ENCODE measurements around the gene PADI4.

The PADI4 gene

DNA sequence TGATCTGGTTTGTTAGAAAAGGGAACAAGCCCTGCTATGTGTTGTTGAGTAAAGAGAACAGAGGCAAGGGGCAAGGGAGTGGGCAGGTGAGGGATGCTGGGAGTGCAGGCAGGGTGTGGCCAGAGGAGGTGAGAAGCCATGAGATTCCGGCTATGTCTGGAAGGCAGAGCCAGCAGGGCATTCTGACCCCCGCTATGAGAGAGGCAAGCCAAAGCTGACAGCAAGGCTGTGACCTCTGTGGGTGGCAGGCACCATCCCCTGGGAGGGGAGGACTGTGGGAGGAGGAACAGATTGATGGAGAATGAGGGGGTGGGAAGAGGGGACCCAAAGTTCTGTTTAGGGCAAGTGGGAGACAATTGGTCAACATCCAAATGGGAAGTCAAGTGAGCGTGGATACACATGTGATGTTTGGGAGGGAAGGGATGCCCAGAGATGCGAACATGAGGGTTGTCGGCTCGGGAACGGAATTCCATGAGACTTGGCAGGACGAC is 44.5 kb downstream of the PADI4 start:
- DNase-seq = no peak

DNA sequence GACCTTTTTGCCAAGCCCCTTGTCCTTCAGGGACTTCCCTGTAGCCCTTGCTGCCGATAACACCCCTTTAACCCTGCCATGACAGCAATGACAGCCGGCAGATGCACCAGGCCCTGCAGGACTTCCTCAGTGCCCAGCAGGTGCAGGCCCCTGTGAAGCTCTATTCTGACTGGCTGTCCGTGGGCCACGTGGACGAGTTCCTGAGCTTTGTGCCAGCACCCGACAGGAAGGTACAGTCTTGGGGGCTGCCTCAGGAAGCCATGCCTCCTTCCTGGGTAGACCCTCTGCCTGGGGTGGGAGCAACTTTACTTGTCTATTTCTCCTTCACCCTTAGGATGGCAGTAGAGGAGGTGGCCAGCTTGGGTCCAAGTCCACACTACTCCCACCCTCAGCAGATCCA is 47.9 kb downstream of the PADI4 start:
- DNase-seq = no peak

DNA sequence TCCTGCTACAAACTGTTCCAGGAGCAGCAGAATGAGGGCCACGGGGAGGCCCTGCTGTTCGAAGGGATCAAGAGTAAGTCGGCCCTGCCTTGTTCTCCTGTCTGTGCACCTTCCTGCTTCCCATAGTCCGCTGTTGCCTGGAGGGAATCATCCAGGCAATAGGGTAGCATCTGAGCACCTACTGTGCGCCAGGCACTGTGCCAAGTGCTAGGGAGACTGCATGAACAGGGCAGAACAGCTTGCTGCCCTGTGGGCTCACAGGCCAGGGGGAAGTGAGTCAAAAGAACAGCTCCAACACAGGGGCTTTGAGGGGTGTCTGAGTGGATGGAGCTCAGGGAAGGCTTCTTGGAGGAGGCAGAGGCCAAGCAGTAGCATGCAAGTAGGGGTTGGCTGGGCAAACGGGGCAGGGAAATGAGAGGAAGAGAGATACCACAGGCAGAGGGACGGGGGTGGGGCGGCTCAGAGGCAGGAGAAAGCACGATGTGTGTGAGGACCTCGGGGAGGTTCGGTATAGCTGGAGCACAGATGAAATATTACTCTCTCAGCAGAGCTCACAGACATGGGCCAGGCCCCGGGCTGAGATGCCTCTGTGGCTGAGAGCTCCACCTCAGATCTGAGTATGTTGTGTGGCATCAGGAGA is 48.5 kb downstream of the PADI4 start:
- DNase-seq = no peak

DNA sequence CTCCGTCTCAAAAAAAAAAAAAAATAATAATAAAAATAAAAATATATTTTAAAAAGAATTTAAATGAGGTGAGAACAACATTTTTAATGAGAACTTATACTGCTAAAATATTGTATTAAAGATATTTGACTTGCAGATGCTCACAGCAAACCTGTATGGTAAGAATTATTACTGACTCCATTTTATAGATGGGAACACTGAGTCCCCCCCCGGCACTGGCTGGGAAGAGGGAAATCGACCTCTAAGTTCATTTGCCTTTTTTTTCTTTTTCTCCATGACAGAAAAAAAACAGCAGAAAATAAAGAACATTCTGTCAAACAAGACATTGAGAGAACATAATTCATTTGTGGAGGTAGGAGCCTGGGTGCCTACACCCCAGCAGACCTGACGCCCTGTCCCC is 50.6 kb downstream of the PADI4 start:
- no peak for DNase-seq

DNA sequence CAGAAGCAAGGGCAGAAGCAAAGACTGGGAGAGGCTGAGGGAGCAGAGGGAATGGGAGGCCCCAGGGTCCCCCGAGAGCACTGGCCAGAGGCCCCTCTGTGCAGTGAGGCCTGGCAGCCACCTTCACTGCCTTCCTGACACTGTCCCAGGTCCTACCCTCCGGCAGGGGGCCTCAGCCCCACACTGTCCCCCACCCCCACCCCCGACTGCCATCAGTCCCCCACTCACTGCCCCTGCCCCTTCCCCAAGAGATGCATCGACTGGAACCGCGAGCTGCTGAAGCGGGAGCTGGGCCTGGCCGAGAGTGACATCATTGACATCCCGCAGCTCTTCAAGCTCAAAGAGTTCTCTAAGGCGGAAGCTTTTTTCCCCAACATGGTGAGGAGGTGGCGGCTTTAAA is 51.0 kb downstream of the PADI4 start:
- no peak for DNase-seq

DNA sequence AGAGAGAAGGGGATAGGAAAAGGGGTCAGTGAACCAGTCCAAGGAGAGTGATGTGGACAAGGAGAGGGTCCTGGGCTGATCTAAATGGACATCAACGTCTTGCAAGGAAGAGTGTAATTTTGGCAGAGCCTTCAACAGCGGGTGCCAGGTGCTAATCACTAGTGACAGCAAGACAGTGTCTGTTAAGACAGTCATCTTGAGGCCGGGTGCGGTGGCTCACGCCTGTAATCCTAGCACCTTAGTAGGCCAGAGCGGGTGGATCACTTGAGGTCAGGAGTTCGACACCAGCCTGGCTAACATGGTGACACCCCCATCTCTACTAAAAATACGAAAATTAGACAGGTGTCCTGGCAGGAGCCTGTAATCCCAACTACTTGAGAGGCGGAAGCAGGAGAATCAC is 51.8 kb downstream of the PADI4 start:
- no peak for DNase-seq

DNA sequence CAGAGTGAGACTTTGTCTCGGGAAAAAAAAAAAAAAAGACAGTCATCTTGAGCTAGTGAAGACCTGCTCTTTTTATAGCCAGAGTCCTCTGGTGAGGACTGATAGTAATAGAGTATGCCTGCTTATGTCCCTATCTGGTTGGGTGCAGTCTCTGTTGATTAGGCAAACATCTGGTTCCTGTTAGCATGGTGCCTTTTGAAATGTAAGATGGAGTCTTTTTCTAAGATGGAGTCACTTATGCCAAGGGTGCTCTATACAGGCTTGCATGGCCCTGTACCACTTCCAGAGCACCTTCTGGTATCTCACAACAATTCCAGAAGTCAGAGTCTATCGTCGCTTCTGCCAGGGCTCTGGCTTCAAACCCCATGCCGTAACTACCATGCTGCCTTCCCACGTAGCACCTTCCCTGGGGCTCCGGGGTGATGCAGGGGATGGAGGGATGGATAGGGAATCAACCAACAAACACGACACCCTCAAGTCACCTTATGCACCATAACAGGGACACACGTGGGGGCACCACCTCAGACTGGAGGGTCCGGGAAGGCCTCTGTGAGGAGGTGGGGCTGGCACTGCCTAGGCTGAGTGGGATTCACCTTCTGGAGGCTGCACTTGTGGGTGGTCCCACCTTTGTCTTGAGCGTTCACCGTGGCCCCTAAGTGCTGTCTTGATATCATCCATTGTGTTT is 52.4 kb downstream of the PADI4 start:
- no peak for DNase-seq

DNA sequence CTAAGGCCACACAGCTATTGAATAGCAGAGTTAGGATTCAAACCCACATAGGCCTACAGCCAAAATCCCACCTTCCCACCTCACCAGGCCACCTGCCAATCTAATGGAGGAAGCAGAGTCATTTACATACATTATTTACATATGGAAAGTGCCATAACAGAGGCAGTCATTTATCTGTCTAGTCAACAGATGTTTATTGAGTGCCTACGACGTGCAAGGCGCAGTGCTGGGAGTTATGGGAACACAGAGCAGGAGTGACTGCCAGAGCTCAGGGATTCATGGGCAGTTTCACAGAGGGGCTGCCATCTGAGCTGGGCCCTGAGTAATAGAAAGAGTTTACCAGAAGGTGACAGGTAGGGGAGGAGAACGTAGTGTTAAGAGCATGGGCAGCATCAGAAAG is 53.7 kb downstream of the PADI4 start:
- no peak for DNase-seq

DNA sequence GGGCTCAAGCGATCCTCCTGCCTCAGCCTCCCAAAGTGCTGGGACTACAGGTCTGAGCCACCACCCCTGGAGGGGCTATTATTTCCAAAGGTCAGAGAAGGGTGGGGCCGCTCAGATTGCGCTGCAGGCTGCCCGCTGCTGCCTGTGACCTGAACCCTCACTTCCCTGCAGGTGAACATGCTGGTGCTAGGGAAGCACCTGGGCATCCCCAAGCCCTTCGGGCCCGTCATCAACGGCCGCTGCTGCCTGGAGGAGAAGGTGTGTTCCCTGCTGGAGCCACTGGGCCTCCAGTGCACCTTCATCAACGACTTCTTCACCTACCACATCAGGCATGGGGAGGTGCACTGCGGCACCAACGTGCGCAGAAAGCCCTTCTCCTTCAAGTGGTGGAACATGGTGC is 55.4 kb downstream of the PADI4 start:
- no peak for DNase-seq

DNA sequence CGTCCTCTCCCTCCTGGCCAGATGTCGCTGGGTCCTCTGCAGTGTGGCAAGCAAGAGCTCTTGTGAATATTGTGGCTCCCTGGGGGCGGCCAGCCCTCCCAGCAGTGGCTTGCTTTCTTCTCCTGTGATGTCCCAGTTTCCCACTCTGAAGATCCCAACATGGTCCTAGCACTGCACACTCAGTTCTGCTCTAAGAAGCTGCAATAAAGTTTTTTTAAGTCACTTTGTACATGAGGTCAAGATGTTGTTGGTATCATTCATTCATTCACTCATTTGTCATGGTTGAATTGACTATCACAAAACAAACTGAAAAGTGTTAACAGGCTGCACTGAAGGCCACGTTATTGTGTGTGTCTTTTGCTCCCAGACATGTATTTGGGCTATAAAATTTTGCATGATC is 55.8 kb downstream of the PADI4 start:
- DNase-seq = no peak

DNA sequence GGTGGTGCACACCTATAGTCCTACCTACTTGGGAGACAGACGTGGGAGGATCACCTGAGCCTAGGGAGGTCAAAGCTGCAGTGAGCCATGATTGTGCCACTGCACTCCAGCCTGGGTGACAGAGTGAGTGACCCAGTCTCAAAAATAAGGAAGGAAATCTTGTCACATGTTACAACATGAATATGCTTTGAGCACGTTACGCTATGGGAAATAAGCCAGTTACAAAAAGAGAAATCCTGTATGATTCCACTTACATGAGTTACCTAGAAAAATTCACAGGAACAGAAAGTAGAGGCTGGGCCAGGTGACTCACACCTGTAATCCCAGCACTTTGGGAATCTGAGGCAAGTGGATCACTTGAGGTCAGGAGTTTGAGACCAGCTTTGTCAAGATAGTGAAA is 57.3 kb downstream of the PADI4 start:
- DNase-seq = no peak

DNA sequence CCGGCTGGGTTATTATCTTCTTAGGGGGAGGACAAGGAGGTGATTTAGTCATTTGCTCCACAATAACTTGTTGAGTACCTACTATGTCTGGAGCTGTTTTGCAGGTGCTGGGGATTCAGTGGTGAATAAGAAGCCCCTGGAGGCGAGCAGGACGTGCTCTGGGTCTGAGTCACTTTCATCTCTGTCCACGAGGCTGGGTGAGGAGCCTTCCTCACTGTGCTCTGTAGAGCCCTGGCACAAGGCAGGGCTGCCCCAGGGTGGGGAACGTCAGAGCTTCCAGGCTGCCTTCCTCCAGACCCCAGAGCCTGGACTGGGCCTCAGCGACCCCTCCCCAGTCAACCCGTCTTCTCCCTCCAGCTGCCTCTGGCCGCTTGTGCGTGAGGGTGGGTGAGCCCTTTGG is 61.5 kb downstream of the PADI4 start:
- DNase-seq = no peak

DNA sequence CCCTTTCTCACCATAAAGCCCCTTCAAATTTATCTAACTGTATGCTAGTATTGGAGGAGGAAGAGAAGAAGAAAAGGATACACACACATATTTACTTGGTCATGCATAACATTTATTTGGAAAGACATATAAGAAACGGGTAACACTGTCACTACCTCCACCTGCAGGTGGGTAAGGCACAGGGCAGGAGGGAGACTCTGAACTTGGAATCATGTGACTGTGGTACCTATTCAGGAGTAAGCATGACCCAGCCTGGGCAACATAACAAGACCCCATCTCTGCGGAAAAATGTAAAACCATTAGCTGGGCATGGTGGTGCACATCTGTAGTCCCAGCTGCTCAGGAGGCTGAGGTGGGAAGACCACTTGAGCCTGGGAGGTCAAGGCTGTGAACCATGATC is 62.6 kb downstream of the PADI4 start:
- DNase-seq = no peak

DNA sequence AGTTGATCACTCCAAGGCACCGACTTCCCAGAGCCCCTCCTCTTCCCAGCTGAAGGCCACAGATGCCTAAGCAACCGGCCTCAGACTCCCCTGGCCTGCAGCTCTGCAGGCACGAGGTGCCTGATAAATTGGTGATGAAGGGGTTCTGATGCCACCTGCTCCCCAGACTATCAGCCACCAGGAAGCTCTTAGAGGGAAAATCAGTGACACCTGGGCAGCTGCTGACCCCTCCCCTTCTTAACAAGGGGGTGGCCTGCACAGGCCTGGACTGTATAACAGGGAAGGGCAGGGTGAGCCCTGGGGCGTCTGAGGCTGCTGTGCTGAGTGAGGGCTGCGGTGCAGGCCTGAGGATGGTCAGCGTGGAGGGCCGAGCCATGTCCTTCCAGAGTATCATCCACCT is 63.9 kb downstream of the PADI4 start, which contains the start of gene PADI6:
PADI6 (plus strand) TSS at position 301 of the 400 bp plus-strand sequence; CDS start at position 351, 50 bp downstream.
- no peak for DNase-seq

DNA sequence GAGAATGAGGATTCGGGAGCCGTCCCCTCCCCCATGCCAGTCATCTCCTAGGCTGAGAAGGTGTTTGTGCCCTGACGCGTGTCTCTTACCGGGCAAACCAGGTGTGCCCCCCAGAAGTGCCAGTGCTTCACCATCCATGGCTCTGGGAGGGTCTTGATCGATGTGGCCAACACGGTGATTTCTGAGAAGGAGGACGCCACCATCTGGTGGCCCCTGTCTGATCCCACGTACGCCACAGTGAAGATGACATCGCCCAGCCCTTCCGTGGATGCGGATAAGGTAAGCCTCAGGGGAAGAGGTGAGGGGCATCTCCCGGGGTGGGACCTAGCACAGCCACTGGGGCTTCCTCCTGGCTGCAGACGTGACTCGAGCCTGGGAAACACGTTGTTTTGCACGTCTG is 65.0 kb downstream of the PADI4 start:
- DNase-seq = no peak

DNA sequence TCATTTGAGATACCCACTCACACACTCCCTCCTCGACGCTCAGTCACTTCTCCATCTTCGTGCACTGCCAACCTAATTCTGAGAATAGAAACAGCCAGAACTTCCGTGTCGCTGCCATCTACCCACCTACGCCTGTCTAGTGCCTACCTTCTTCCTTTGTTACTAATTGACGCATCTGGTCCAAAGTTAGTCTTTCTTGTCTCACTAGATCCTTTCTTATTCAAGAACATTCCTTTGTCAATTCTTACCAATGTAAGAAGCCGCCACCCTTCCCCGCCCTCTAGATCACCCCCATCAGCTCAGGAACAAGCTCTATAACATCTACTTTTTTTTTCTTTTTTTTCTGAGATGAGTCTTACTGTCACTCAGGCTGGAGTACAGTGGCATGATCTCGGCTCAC is 67.7 kb downstream of the PADI4 start:
- DNase-seq = no peak

DNA sequence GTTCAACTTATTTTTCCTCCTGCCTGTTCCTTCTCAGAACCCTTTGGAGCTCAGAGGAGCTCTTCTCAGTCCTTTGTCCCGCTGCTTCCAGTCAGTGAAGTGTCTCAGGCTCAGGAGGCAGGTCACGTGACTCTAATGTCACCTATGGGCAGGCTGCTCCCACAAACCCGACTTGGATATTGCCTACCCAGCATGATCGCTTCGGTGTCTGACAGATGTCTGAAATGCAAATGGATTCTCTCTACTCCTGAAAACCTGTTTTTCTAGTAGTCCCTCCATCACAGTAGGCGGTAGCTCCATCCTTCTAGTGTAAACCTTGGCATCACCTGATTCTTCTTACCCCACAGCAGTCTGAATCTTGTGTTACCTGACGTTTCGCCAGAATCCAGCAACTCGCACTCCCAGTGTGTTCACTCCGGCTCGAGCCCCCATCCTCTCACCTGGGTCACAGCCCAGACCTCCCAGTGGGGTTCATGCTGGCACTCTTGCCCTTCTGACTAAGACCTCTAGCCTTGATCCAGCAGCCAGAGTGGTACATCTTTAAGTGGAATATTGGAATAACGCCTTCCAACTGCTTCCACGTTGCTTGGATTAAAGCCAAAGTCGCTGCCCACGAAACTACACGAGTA is 69.4 kb downstream of the PADI4 start:
- peak; percentile 82 for DNase-seq

DNA sequence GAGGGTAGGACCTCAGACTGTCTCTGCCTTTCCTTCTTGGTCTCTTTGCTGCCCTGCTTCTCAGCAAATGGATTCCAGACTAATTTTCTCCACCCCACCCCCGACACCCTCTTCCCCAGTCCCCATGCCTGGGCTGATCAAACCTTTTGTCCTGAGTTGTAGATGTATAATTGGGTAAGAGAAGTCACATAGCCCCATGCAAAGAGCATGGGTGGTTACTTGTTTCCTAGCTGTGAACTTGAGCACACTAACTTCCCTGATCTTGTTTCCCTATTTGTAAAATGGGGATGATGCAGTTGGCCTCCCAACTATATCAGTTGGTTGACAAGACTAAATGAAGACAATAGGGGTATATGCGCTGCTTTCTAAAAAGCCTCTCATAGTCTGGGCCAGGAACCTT is 73.2 kb downstream of the PADI4 start:
- no peak for DNase-seq

DNA sequence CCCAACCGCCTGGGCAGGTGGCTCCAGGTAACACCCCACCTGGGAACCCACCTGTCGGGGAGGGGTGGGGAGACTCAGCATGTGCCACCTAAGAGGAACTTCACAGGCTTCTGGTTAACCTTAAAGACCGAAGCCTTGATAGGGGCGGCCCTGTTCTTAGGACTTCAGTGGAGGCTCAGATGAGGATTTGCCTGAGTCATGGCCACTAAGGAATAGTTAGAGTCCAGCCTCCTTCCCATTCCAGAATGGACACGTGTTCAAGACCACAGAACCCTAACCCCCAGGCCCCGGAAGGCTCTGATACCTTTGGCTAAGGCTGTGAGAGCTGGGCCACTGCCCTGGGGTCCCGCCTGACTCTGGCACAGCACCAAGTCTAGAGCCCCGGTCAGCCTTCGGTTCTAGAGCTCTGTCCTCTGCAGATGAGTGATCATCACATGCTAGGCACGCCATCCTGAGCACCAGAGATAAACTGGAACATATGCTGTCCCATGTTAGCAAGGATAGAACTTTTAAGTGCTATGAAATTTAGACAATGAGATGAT is 84.3 kb downstream of the PADI4 start:
- no peak for DNase-seq

DNA sequence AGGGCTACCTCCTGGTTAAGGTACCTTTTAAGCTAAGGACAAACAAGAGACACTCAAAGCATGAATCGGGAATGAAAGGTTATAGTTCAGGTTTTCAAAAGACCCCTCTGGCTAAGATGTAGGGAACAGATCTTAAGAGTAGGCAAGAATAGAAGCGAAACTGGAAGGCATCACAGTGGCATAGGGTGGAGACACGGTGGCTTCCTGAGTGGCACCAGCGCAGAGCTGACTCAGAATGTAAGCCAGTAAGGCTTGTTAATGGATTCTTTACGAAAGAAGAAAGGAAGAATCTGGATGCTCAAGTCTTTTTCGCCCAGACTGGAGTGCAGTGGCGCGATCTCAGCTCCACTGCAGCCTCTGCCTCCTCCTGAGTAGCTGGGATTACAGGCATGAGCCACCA is 85.2 kb downstream of the PADI4 start:
- DNase-seq = no peak

DNA sequence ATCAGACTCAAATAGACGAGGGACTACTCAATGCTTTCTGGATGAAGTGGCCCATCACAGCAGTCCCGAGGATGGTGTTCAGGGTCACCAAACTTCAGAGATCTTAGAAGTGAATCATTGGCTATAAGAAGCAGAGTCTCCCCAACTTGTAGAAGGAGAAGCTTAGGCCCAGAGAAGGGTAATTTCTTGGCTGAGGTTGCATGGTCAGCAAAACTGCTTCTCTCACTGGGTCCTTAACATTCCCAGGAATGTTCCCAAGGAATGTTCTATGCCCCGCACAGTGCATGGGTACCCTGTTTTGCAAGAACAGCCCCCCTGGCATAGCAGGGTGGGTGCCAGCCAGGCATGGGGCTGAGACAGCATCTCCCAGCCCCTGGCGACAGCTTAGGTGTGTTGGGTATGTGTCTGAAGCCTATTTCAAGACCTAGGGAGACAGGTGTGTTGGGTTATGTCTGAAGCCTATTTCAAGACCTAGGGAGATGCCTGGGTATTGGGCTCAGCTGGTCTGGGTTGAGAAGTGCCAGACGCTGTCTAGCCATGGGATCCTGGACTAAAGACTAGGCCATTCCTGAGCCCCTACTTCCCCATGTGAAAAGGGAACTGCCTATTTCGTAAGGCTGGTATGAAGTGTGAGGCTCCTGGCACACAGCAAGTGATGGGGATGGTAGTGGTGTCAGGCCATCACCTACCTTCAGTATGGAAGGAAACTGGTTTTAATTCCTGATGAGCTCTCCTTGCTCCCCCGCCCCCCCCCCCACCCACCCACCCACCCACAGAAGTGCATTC is 90.1 kb downstream of the PADI4 start:
- no peak for DNase-seq

DNA sequence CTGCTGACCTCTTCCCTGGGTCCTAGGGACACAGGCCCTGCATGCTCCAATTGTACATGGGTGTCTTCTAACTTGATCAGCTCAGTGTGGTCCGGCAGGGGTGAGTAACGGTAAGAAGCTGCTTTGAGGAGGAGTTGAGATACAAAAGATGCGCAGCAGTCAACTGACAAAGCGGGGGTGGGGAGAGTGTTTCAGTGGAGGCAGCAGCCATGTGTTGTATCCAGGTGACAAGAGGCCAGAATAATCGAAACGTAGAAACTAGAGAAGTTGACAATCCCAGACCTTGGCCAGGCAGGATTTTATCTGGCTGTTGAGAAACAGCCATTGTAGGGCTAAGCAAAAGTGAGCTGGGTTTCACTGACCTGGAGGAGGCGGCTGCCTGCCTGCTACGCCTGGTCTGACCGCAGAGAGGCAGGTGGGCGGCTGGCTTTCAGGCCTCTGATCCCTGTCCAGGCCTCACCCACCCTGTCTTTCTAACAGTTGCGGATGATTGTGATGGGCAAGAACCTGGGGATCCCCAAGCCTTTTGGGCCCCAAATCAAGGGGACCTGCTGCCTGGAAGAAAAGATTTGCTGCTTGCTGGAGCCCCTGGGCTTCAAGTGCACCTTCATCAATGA is 92.8 kb downstream of the PADI4 start:
- DNase-seq = no peak

DNA sequence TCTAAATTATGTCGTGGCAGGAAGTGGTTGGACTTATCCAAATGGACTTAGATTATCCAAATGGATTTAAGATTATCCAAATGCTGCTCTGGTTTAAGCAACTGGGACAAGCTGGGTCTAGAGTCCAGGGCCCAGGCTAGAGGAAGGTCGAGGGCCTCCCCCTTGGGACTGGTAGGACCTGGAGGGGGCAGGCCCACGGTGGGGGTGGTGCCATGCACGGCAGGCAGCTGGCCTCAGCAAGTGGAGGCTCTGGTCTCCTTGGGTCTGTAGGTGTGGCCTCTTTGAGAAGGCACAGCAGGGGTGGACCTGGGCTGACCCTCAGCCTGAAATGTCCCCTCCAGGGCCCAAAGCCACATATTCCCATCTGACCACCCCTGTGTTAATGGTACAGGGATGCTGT is 93.8 kb downstream of the PADI4 start:
- no peak for DNase-seq
